HCT116 (cell line): Measurements from ENCODE around the gene FADS6. TPM values are rescaled to one million over a fixed set of nuclear protein-coding genes. Genes with fewer than 3 reads are reported as not detected.

ENCODE experiments used
- ATAC-seq: fragments of 200-7000 bp; cut with Tn5 transposase; 2 replicates; pipeline ENCODE4 v1.9.1; 2020; ENCODE audit warnings: mild to moderate bottlenecking, moderate library complexity
- BruUV-seq: library from RNA; stranded (reverse); fragments of 400-500 nt; replicated peaks from 2 replicates; lab custom pipeline; 2021; lab: Mats Ljungman, UMichigan
- CTCF ChIA-PET: fragments of 300-600 bp; sonication (Branson Sonifier 250); formaldehyde crosslinking; loops from one replicate; lab custom pipeline; 2021; ENCODE audit warnings: antibody characterized with exemption; lab: Charles Lee
- POLR2A ChIA-PET: fragments of 300-600, 350-600 bp; sonication (Branson Sonifier 250); formaldehyde crosslinking; loops from one replicate; lab custom pipeline; 2021; ENCODE audit warnings: antibody characterized with exemption; lab: Charles Lee
- RAD21 ChIA-PET, 2 experiments: fragments of 300-600 bp; sonication (Branson Sonifier 250); formaldehyde crosslinking; loops; one replicate each; lab custom pipeline; 2023; ENCODE audit warnings: low total read pairs in 2 of 2; ENCODE audit not compliant: uncharacterized antibody in 2 of 2, unreplicated experiment in 2 of 2, low non-redundant PET in 1 of 2; lab: Charles Lee
- DNase-seq: peaks from one replicate; pipeline ENCODE4 v3.0.0-alpha.2; 2010; ENCODE audit warnings: low read depth, low spot score
- H2AFZ ChIP-seq: fragments of 200-600 bp; shearing (Covaris generic), sonication (generic); 2 replicates; pipeline ENCODE4 v1.6.1; 2017; ENCODE audit warnings: low read depth, mixed run types, mixed read lengths, antibody characterized with exemption, low read length; ENCODE audit not compliant: poor library complexity, severe bottlenecking
- H3K27ac ChIP-seq: 2 replicates; pipeline ENCODE4 v1.5.1; 2012; ENCODE audit warnings: low read depth, low read length
- H3K27me3 ChIP-seq: fragments of 200-600 bp; sonication (generic); 2 replicates; pipeline ENCODE4 v1.6.1; 2016; ENCODE audit warnings: mixed run types, low read length, mixed read lengths; ENCODE audit not compliant: insufficient read depth
- H3K36me3 ChIP-seq, 2 experiments: fragments of 200-500 bp in 1 of 2; fragments of 200-600 bp in 1 of 2; sonication (Bioruptor generic) in 1 of 2; sonication (generic) in 1 of 2; 2 replicates each; pipeline versions ENCODE4 v1.5.1 to v1.6.1; 2014 to 2016; ENCODE audit warnings: low read length in 2 of 2, inconsistent platforms in 1 of 2, mixed read lengths in 1 of 2, mixed run types in 1 of 2; ENCODE audit not compliant: insufficient read depth in 2 of 2, control insufficient read depth in 1 of 2
- H3K4me1 ChIP-seq, 2 experiments: fragments of 200-600 bp in 1 of 2; sonication (generic) in 1 of 2; 2 replicates each; pipeline versions ENCODE4 v1.5.1 to v1.6.1; 2012 to 2017; ENCODE audit warnings: low read length in 2 of 2, inconsistent platforms in 1 of 2, mild to moderate bottlenecking in 1 of 2, mixed read lengths in 1 of 2, mixed run types in 1 of 2, moderate library complexity in 1 of 2; ENCODE audit not compliant: insufficient read depth in 2 of 2, control insufficient read depth in 1 of 2
- H3K4me2 ChIP-seq: fragments of 200-600 bp; sonication (generic); 2 replicates; pipeline ENCODE4 v1.6.1; 2017; ENCODE audit warnings: mixed run types, low read length, mixed read lengths
- H3K4me3 ChIP-seq, 2 experiments: fragments of 200-600 bp in 1 of 2; sonication (generic) in 1 of 2; replicated peaks in 1 of 2; 2 replicates each; pipeline ENCODE4 v1.5.1; 2011 to 2016; ENCODE audit warnings: low read length in 2 of 2, control low read depth in 1 of 2, low read depth in 1 of 2, mild to moderate bottlenecking in 1 of 2, mixed read lengths in 1 of 2, mixed run types in 1 of 2
- H3K79me2 ChIP-seq: fragments of 200-600 bp; sonication (generic); 2 replicates; pipeline ENCODE4 v1.6.1; 2017; ENCODE audit warnings: mild to moderate bottlenecking, mixed run types, low read length, moderate library complexity, mixed read lengths; ENCODE audit not compliant: insufficient read depth
- H3K9ac ChIP-seq: fragments of 200-600 bp; sonication (generic); 2 replicates; pipeline ENCODE4 v1.6.1; 2016; ENCODE audit warnings: low read length, mixed read lengths
- H3K9me2 ChIP-seq: fragments of 200-600 bp; sonication (generic), shearing (Covaris generic); 2 replicates; pipeline ENCODE4 v1.6.1; 2017; ENCODE audit warnings: mixed run types, mild to moderate bottlenecking, moderate library complexity; ENCODE audit not compliant: insufficient read depth
- H3K9me3 ChIP-seq, 2 experiments: fragments of 200-500 bp in 1 of 2; fragments of 200-600 bp in 1 of 2; sonication (Bioruptor generic) in 1 of 2; sonication (generic) in 1 of 2; 2 replicates each; pipeline ENCODE4 v1.6.1; 2014 to 2017; ENCODE audit warnings: low read length in 2 of 2, mixed read lengths in 2 of 2, inconsistent platforms in 1 of 2, low read depth in 1 of 2, mild to moderate bottlenecking in 1 of 2, mixed run types in 1 of 2, moderate library complexity in 1 of 2; ENCODE audit not compliant: control insufficient read depth in 1 of 2, insufficient read depth in 1 of 2
- H4K20me1 ChIP-seq: fragments of 200-600 bp; sonication (generic), shearing (Covaris generic); 2 replicates; pipeline ENCODE4 v1.6.1; 2017; ENCODE audit warnings: mixed run types, mild to moderate bottlenecking, moderate library complexity; ENCODE audit not compliant: insufficient read depth
- CBX3 ChIP-seq: IDR thresholded peaks from 2 replicates; pipeline ENCODE4 v1.6.1; 2012; ENCODE audit warnings: low read depth
- CTCF ChIP-seq, 3 experiments: fragments of 200-600 bp in 1 of 3; sonication (generic) in 1 of 3; IDR thresholded peaks in 2 of 3; conservative IDR thresholded peaks in 1 of 3; 2 replicates each; pipeline ENCODE4 v1.5.1; 2012 to 2017; ENCODE audit warnings: low read depth in 2 of 3, low read length in 2 of 3, antibody characterized with exemption in 1 of 3, borderline replicate concordance in 1 of 3, control low read depth in 1 of 3, mild to moderate bottlenecking in 1 of 3, mixed read lengths in 1 of 3, mixed run types in 1 of 3, moderate library complexity in 1 of 3; ENCODE audit not compliant: insufficient read depth in 1 of 3
- POLR2A ChIP-seq: IDR thresholded peaks from 2 replicates; pipeline ENCODE4 v1.7.0; 2011; ENCODE audit warnings: borderline replicate concordance; ENCODE audit not compliant: insufficient read depth, insufficient read length; ENCODE audit errors: extremely low read depth
- SP1 ChIP-seq: IDR thresholded peaks from 2 replicates; pipeline ENCODE4 v1.6.1; 2012; ENCODE audit warnings: low read depth
- SRF ChIP-seq: IDR thresholded peaks from 2 replicates; pipeline ENCODE4 v1.6.1; 2012; ENCODE audit warnings: low read depth
- YY1 ChIP-seq: IDR thresholded peaks from 2 replicates; pipeline ENCODE4 v1.6.1; 2011; ENCODE audit warnings: low read length, low read depth, moderate library complexity, mild to moderate bottlenecking; ENCODE audit not compliant: insufficient replicate concordance; ENCODE audit errors: extremely low read depth
- ZNF274 ChIP-seq: fragments of 200-500 bp; sonication (Bioruptor generic); IDR thresholded peaks from 2 replicates; pipeline ENCODE4 v1.6.1; 2014; ENCODE audit warnings: mild to moderate bottlenecking, low read depth, low read length, inconsistent platforms
- intact Hi-C: fragments of 100-400 bp; cut with micrococcal nuclease; formaldehyde crosslinking; loops from 2 replicates; pipeline ENCODE4 v1.10.0; 2022
- total RNA-seq: library from RNA; stranded (reverse); gene quantifications from one replicate; pipeline ENCODE4 v1.2.1, GENCODE V29; 2021; ENCODE audit not compliant: unreplicated experiment

Gene FADS6
- total RNA-seq, 1 experiment from 2014 or later = not detected

GRCh38 chr17:74882517-74883240 is 10.8 kb downstream of the FADS6 start:
- no peaks in the 10 kb centered on the region for H4K20me1 ChIP-seq
- H3K9me2 ChIP-seq = no peaks in the 10 kb centered on the region
- DNase-seq = no peak
- intact Hi-C loops = no loop called here
- no peak overlapping the region for H3K9ac ChIP-seq
- no peaks in the 10 kb centered on the region for H3K36me3 ChIP-seq
- H3K9me3 ChIP-seq = no peaks in the 10 kb centered on the region
- H3K27ac ChIP-seq = no peak overlapping the region
- no peaks in the 10 kb centered on the region for H3K27me3 ChIP-seq
- peak; percentile 43 for ATAC-seq
- BruUV-seq = no TSS peak
- POLR2A ChIA-PET = interaction anchor here (1.4 kb wide), 1 partner anchor 10 kb away, joined by 6 read pairs; the partner anchor contains the start of gene FDXR
- H3K4me1 ChIP-seq = peaks cover 0 to 11% of the 10 kb centered on the region in 2 experiments; a peak in 2 of 4 replicates
- H3K79me2 ChIP-seq = no peaks in the 10 kb centered on the region
- RAD21 ChIA-PET = no interaction called here
- no peak overlapping the region for H3K4me3 ChIP-seq
- peak in 2 of 3 experiments; percentile 7 to 12; a peak in 1 of 6 replicates for TF ChIP-seq CTCF (IDR thresholded peaks at IDR 0.05 in 2 of 3, conservative IDR thresholded peaks at IDR 0.05 in 1 of 3; ENCODE audit: borderline replicate concordance in 1 of 3, insufficient read depth in 1 of 3, low read depth in 2 of 3, low read length in 2 of 3)
- TF ChIP-seq SRF = no peak
- CTCF ChIA-PET = interaction anchor here (1.5 kb wide), 1 partner anchor 20 kb away, joined by 5 read pairs; no protein-coding TSS in a partner anchor
- no peak overlapping the region for H2AFZ ChIP-seq
- H3K4me2 ChIP-seq = no peak overlapping the region

- Histone ChIP-seq H3K4me1 (peaks cover 0 to 13% of the 10 kb centered on the region in 2 experiments; a peak in 2 of 4 replicates), H3K36me3 (no peaks in the 10 kb centered on the region), H2AFZ (no peak overlapping the region), H3K4me2 (no peak overlapping the region), H3K27ac (no peak overlapping the region), H3K4me3 (no peak overlapping the region), H3K9me3 (no peaks in the 10 kb centered on the region), H3K9ac (no peak overlapping the region), H3K27me3 (no peaks in the 10 kb centered on the region), H3K79me2 (no peaks in the 10 kb centered on the region), H4K20me1 (no peaks in the 10 kb centered on the region), H3K9me2 (no peaks in the 10 kb centered on the region)
- DNase-seq = no peak
- intact Hi-C loops = no loop called here
- CTCF ChIA-PET = interaction anchor here (1.4 to 1.5 kb wide), 2 partner anchors 15 to 18 kb away, joined by 3 to 5 read pairs; no protein-coding TSS in a partner anchor
- TF ChIP-seq POLR2A (no peak), CBX3 (no peak), YY1 (no peak), SP1 (no peak), ZNF274 (no peak)
- RAD21 ChIA-PET = interaction anchor here in 1 of 2 experiments (0.6 kb wide), 1 partner anchor 8 kb away, joined by 7 read pairs; no protein-coding TSS in a partner anchor
- POLR2A ChIA-PET = no interaction called here
- ATAC-seq = no peak
- BruUV-seq = no TSS peak
Observed at GRCh38 chr17:74881073-74881472, 12.4 kb downstream of the FADS6 start.
